Stimulated activated CD4-positive, alpha-beta T cell treated with anti-CD3 and anti-CD28 coated beads, Interleukin-1b, Interleukin-23, amount 100 ng/mL, for 1 hour (primary cell): Measurements from ENCODE around the gene HSD17B8.
A peak's percentile ranks its signal among the peaks of the same experiment; 100 is the strongest.

Experiments used
- DNase-seq, 2 donors: peaks; one replicate each; pipeline ENCODE4 v3.0.0-alpha.2; 2020; ENCODE audit warnings: low read depth in 2 of 2

Gene HSD17B8

DNA sequence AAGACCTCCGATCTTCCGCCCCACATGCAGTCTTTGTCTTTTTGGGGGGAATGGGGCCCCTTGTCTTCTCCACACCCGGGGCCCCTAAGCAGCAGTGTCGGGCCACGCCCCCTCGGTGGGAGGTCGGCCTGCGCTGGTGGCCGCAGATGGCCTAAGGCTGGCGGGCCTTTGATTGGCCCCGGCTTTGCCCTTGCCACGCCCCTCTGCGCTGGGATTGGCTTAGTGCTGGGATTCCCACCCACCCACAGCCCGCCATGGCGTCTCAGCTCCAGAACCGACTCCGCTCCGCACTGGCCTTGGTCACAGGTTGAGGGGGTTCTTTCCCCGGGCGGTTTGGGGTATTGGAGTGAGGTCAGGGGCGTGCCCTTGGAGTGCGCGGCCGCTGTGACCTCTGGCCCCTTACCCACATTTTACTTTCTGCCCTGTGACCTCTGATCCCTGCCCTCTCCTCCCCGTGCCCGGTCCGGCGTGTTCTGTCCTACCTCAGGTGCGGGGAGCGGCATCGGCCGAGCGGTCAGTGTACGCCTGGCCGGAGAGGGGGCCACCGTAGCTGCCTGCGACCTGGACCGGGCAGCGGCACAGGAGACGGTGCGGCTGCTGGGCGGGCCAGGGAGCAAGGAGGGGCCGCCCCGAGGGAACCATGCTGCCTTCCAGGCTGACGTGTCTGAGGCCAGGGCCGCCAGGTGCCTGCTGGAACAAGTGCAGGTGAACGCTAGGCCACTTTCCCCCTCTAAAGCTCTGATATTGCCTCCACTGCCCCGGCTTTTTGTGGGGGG, at the start of gene HSD17B8:
HSD17B8 (plus strand) TSS at position 241 of the 776 bp plus-strand sequence; CDS start at position 255, 14 bp downstream.
- DNase-seq = peak; percentile 75 to 83

- DNase-seq = no peak
Observed at GRCh38 chr6:33156561-33156960, 47.9 kb upstream of the HSD17B8 start.

GRCh38 chr6:33156964-33157363, 47.5 kb upstream of the HSD17B8 start:
- no peak for DNase-seq

DNA sequence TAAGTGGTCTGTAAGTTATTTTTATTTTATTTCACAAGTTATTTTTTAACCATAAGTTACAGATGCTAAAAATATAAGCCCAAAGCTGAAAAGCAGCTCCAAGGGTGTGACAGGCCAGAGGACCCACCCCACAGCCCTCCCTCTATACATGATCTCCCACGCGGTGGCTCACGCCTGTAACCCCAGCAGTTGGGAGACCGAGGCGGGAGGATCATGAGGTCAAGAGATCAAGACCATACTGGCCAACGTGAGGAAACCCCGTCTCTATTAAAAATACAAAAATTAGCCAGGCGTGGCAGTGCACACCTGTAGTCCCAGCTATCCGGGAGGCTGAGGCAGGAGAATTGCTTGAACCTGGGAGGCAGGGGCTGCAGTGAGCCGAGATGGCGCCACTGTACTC, 44.4 kb upstream of the HSD17B8 start:
- no peak for DNase-seq

GRCh38 chr6:33160728-33161344, 43.6 kb upstream of the HSD17B8 start:
- no peak for DNase-seq

- peak; percentile 64 to 75 for DNase-seq
Observed at GRCh38 chr6:33161354-33162331, 42.8 kb upstream of the HSD17B8 start.

GRCh38 chr6:33163540-33163939, 40.9 kb upstream of the HSD17B8 start:
- DNase-seq = no peak

DNA sequence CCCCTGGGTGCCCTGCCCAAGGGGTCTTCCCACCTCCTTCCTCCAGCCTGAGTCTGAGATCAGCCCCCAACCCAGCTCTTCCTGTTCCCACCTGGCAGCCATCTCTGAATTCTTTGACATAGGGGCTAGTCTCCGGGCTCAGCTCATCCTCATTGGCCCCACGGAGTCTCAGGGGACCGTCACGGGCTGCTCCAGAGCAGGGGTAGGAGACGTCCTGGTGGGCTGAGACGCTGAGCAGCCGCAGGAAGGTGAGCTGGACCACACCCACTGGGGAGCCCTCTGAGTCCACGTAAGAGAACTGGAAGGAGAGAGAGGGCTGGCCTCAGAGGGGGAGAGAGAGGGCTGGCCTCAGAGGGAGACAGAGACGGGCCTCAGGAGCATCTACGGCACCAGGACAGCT, 40.3 kb upstream of the HSD17B8 start:
- no peak for DNase-seq

GRCh38 chr6:33164665-33165373, 39.6 kb upstream of the HSD17B8 start:
- no peak for DNase-seq

- no peak for DNase-seq
Observed at GRCh38 chr6:33165581-33166258, 38.7 kb upstream of the HSD17B8 start.

GRCh38 chr6:33166363-33166762, 38.1 kb upstream of the HSD17B8 start:
- DNase-seq = no peak

GRCh38 chr6:33166811-33167210, 37.6 kb upstream of the HSD17B8 start:
- DNase-seq = no peak

DNA sequence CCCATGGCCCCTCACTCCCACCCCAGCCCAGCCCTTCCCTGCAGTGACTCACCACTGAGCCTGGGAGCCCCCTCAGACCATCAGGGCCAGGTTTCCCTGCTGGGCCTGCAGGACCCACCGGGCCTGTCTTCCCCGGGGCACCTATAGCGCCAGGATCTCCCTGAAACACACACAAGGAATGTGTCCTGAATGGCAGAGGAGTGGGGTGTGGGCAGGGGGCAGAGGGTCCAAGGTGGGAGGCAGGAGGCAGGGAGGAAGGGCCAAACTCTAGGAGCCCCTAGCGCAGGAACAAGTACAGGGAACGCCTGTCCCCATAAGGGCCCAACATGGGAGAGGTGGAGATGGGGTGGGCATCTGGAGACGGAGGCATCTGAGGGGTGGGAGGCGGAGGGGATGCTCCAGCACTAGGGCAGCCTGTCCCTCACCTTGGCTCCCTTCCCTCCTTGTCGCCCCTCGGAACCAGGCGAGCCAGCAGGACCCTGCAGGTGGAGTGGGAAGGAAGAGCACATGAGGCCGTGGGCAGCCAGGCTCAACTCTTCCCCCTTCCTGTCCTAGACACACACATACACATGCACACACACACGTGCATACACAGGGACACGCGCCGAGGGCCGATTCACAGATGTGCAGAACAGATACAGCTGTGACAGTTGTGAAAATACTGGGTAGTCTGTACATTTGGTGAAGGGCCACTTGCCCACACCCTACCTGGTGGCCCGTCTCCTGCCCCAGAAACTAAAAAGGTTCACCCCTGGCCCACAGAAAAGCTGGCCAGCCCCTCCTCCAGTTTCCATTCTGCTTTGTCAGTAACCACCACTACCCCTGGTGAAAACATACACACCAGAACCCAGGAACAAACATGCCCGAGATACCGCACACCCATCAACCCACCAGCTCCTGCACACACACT, 36.8 kb upstream of the HSD17B8 start:
- no peak for DNase-seq

GRCh38 chr6:33168284-33168601, 36.2 kb upstream of the HSD17B8 start:
- DNase-seq = no peak

DNA sequence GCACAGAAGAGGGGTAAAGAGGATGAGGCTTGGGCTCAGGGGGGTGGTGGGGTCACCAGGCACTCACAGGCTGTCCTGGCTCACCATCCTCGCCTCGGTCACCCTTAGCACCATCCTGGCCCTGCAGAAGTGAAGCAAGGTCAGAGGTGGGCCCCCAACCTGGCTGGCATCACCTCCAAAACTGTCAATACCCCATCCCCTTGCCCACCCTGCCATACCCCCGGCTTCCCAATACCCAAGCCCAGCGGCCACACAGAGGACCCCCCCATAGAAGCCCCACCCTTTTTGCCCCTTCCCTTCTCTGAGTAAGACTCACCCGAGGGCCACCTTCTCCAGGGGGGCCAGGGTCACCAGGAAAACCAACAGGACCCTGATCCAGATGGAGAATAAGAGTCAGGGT, 35.8 kb upstream of the HSD17B8 start:
- DNase-seq = no peak

GRCh38 chr6:33169291-33170175, 34.9 kb upstream of the HSD17B8 start:
- no peak for DNase-seq

- no peak for DNase-seq
Observed at GRCh38 chr6:33170176-33171015, 34.1 kb upstream of the HSD17B8 start.
